Measurements from ENCODE around the gene ETHE1.
"Not testable (repeated sequence)": the region's sequence is repeated elsewhere in the genome, so short reads cannot be mapped to it uniquely, and the experiment has no call there.

ETHE1 gene

GRCh38 chr19:43551399-43552197 lies 24.6 kb upstream of the ETHE1 start:
- no peak for DNase-seq

GRCh38 chr19:43548706-43549105 lies 21.7 kb upstream of the ETHE1 start:
- DNase-seq: no peak

- DNase-seq: not testable (repeated sequence)
These were observed 20.9 kb upstream of the ETHE1 start for GRCh38 chr19:43547926-43548325.

GRCh38 chr19:43546581-43546980 lies 19.6 kb upstream of the ETHE1 start:
- no peak for DNase-seq

- DNase-seq: no peak
These were observed 19.0 kb upstream of the ETHE1 start for GRCh38 chr19:43545981-43546380.

- no peak for DNase-seq
These were observed 18.3 kb upstream of the ETHE1 start for GRCh38 chr19:43545276-43545675.

- DNase-seq: no peak
These were observed 17.1 kb upstream of the ETHE1 start for GRCh38 chr19:43544077-43544476.

- no peak for DNase-seq
These were observed 15.1 kb upstream of the ETHE1 start for GRCh38 chr19:43541920-43542650.

- DNase-seq: no peak
These were observed 13.4 kb upstream of the ETHE1 start for GRCh38 chr19:43540381-43540780.

- no peak for DNase-seq
These were observed 11.9 kb upstream of the ETHE1 start for GRCh38 chr19:43538922-43539321.

- DNase-seq: peak; percentile 82
These were observed 8.1 kb upstream of the ETHE1 start for GRCh38 chr19:43534816-43535761.

GRCh38 chr19:43534305-43534815 lies 7.4 kb upstream of the ETHE1 start:
- DNase-seq: no peak

GRCh38 chr19:43533546-43534304 lies 6.7 kb upstream of the ETHE1 start:
- DNase-seq: peak; percentile 100

GRCh38 chr19:43532962-43533545 lies 6.1 kb upstream of the ETHE1 start, which contains the start of gene ZNF575:
ZNF575 (plus strand) TSS chr19:43533188; CDS start chr19:43534423, 1,235 bp downstream.
- DNase-seq: peak; percentile 89

- peak; percentile 79 for DNase-seq
These were observed 5.6 kb upstream of the ETHE1 start for GRCh38 chr19:43532571-43532961.

GRCh38 chr19:43527860-43528622 lies 1.0 kb upstream of the ETHE1 start:
- DNase-seq: peak; percentile 32

- DNase-seq: peak; percentile 62
These were observed 897 bp downstream of the ETHE1 start for GRCh38 chr19:43525836-43526771.

GRCh38 chr19:43524922-43525835 lies 1.8 kb downstream of the ETHE1 start:
- DNase-seq: peak; percentile 69
